ENCODE results near the gene TXK.

Gene TXK

DNA sequence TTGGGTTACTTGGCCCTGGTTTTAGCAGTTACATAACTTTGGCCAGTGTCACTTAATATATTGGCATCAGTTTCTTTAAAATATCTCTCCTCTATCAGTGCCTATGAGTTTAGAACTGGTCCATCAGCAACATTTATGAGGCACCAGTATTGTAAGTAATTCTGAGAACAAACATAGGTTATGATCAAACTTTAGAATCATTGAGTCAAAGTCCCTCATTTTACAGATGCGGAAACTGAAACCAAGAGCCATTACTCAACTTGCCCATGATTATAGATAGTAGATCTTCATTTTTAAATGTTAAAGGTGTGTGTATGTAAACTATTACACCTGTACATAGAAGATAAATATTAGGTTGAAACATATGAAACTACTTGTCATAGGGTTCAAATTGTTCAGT lies 113.0 kb downstream of the TXK start:
- no peak for DNase-seq (ENCODE audit: low read depth)

- DNase-seq (ENCODE audit: low read depth), result no peak
Measured at GRCh38 chr4:48018112-48018511, 115.9 kb downstream of the TXK start.

- DNase-seq (ENCODE audit: low read depth), result peak; percentile 3
Measured at GRCh38 chr4:48017108-48017571, 116.9 kb downstream of the TXK start.
